Sigmoid colon (tissue), 7 donors: ENCODE results near the gene FN1. TPM values are rescaled to one million over a fixed set of nuclear protein-coding genes. Genes with fewer than 3 reads are reported as not detected.

Experiments
- DNase-seq: peaks from one replicate; pipeline ENCODE4 v3.0.0-alpha.2; 2019
- H3K27ac ChIP-seq, 4 donors: fragments of 200-600 bp; sonication (generic); one replicate each; pipeline ENCODE4 v1.5.1; 2016 to 2019; ENCODE audit warnings: mild to moderate bottlenecking in 1 of 4
- H3K27me3 ChIP-seq, 3 donors: fragments of 200-600 bp; sonication (generic); one replicate each; pipeline ENCODE4 v1.5.1; 2019; ENCODE audit warnings: mild to moderate bottlenecking in 1 of 3
- H3K36me3 ChIP-seq, 4 donors: fragments of 200-600 bp; sonication (generic); one replicate each; pipeline ENCODE4 v1.5.1; 2016 to 2019
- H3K4me1 ChIP-seq, 4 donors: fragments of 200-600 bp; sonication (generic); one replicate each; pipeline ENCODE4 v1.5.1; 2017 to 2019
- H3K4me3 ChIP-seq, 4 donors: fragments of 200-600 bp; sonication (generic); one replicate each; pipeline ENCODE4 v1.5.1; 2017 to 2019; ENCODE audit warnings: mild to moderate bottlenecking in 2 of 4, moderate library complexity in 1 of 4
- H3K9me3 ChIP-seq, 4 donors: fragments of 200-600 bp in 3 of 4; sonication (generic) in 3 of 4; one replicate each; pipeline versions ENCODE4 v1.5.1 to v1.6.1; 2013 to 2019
- EP300 ChIP-seq, 4 donors: sonication (generic); formaldehyde crosslinking; IDR thresholded peaks; one replicate each; pipeline ENCODE4 v1.6.1; 2017; ENCODE audit warnings: antibody characterized with exemption in 4 of 4
- POLR2A ChIP-seq, 2 donors: fragments of 450-650 bp; IDR thresholded peaks; one replicate each; pipeline ENCODE4 v1.6.1; 2016; ENCODE audit warnings: antibody characterized with exemption in 2 of 2, mild to moderate bottlenecking in 2 of 2, moderate library complexity in 2 of 2
- POLR2AphosphoS5 ChIP-seq, 4 donors: sonication (generic); formaldehyde crosslinking; IDR thresholded peaks; one replicate each; pipeline ENCODE4 v1.6.1; 2017; ENCODE audit warnings: antibody characterized with exemption in 4 of 4
- WGBS, 2 donors: extraction: QIAGEN DNeasy Blood & Tissue Kit; methylation state at CpG; one replicate each; pipeline ENCODE4 v1.1.7; 2013; 5-methylcytosine and 5-hydroxymethylcytosine counted together
- intact Hi-C: fragments of 100-400 bp; cut with DNase I; formaldehyde crosslinking; loops from one replicate; pipeline ENCODE4 v1.15.1; 2023
- polyA plus RNA-seq, 3 donors: library from polyadenylated mRNA; stranded (reverse); fragments of 200-250 nt; gene quantifications; one replicate each; pipeline ENCODE4 v1.2.3, GENCODE V29; 2013
- total RNA-seq, 4 donors: library from RNA; depleted of rRNA; stranded (reverse); fragments of >200 nt; gene quantifications; one replicate each; pipeline ENCODE4 v1.1.0, GENCODE V29; 2016
- TF ChIP-seq, protein P1 (sequence below), 4 experiments: fragments of 450-650 bp in 3 of 4; fragments of 200-600 bp in 1 of 4; IDR thresholded peaks; one replicate each; pipeline ENCODE4 v1.5.1; 2016 to 2019; ENCODE audit warnings: antibody characterized with exemption in 4 of 4, mild to moderate bottlenecking in 3 of 4, moderate library complexity in 2 of 4
- donor health status: healthy with polysubstance abuse.
- donor health status: Bipolar disorder and iron deficiency.
- donor health status: healthy.

Gene FN1
- total and polyA plus RNA-seq, 7 donors: 13.6 to 3,059 (median 671) TPM

DNA sequence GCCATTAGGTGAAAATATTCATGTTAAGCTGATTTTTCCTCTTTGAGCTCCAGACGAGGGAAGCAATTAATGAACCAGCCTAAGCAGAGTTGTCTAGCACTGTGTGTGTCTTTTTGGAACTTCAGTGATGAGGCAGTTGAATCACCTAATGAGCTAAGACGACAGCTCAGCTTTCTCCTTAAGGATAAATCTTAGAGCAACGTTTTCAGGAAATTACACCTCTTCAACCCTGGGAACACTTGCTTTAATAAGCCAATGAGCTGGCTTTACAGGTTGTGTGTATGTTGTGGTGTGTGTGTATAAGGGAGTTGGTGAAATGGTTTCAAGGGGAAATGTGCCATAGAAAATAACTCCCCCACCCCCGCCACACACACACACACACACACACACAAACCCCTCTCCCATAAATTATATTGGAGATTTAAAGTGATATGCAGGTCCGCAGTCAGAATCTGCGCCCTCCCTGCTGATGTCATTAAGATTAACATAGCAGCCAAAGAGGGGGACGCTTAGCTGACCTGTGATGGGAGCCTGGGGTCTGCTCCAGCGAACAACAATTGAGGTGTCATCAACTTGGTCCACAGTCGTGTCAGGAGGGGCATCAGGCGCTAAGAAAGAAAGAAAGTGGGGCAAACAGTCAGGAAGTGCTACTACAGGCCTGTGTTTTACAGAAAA, 28.1 kb downstream of the FN1 start:
- WGBS, 2 donors: 71 to 79% methylated on average over 10 of the region's 10 CpGs
- Histone ChIP-seq H3K9me3 (no peaks in the 10 kb centered on the region), H3K36me3 (peaks cover 46 to 100% (median 54%) of the 10 kb centered on the region in 4 donors), H3K4me3 (no peak overlapping the region), H3K27ac (peak overlapping the region in 3 of 4 donors; percentile 50 to 73 (median 53)), H3K4me1 (peaks cover 0 to 36% (median 20%) of the 10 kb centered on the region in 4 donors), H3K27me3 (no peaks in the 10 kb centered on the region)
- DNase-seq: no peak
- intact Hi-C loops: loop anchor here (5.0 kb wide), 1 partner anchor 40 kb away; no protein-coding TSS in a partner anchor
- TF ChIP-seq EP300 (IDR thresholded peaks at IDR 0.05) (no peak), POLR2AphosphoS5 (IDR thresholded peaks at IDR 0.05) (no peak), POLR2A (IDR thresholded peaks at IDR 0.05) (no peak)
- TF ChIP-seq, protein P1, sequence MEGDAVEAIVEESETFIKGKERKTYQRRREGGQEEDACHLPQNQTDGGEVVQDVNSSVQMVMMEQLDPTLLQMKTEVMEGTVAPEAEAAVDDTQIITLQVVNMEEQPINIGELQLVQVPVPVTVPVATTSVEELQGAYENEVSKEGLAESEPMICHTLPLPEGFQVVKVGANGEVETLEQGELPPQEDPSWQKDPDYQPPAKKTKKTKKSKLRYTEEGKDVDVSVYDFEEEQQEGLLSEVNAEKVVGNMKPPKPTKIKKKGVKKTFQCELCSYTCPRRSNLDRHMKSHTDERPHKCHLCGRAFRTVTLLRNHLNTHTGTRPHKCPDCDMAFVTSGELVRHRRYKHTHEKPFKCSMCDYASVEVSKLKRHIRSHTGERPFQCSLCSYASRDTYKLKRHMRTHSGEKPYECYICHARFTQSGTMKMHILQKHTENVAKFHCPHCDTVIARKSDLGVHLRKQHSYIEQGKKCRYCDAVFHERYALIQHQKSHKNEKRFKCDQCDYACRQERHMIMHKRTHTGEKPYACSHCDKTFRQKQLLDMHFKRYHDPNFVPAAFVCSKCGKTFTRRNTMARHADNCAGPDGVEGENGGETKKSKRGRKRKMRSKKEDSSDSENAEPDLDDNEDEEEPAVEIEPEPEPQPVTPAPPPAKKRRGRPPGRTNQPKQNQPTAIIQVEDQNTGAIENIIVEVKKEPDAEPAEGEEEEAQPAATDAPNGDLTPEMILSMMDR (IDR thresholded peaks at IDR 0.05): no peak

DNA sequence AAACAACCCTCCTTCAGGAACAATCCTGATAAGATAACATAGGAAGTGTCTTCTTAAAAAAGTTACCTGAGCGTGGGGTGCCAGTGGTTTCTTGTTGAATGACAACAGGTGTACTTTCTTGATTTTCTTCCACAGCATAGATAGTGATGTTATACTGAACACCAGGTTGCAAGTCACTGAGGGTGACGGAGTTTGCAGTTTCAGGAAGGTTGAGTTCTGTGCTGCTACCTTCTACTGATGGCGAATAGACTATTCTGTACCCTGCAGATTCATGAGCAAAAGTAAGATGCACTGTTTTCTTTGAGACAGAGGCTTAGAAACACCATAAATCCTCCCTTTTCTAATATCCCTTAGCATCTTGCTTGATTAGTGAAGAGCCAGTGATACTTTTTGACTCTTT, 28.8 kb downstream of the FN1 start:
- no peaks in the 10 kb centered on the region for H3K27me3 ChIP-seq
- peaks cover 45 to 100% (median 52%) of the 10 kb centered on the region in 4 donors for H3K36me3 ChIP-seq
- H3K27ac ChIP-seq: peak overlapping the region in 3 of 4 donors; percentile 50 to 73 (median 53)
- no peaks in the 10 kb centered on the region for H3K9me3 ChIP-seq
- TF ChIP-seq POLR2AphosphoS5 (IDR thresholded peaks at IDR 0.05): peak in 1 of 4 donors; percentile 14
- no peak for TF ChIP-seq EP300 (IDR thresholded peaks at IDR 0.05)
- intact Hi-C loops: loop anchor here (5.0 kb wide), 1 partner anchor 40 kb away; no protein-coding TSS in a partner anchor
- 92 to 95% methylated on average over 3 of the region's 3 CpGs for WGBS, 2 donors
- no peak overlapping the region for H3K4me3 ChIP-seq
- no peak for DNase-seq
- peaks cover 0 to 40% (median 22%) of the 10 kb centered on the region in 4 donors for H3K4me1 ChIP-seq

DNA sequence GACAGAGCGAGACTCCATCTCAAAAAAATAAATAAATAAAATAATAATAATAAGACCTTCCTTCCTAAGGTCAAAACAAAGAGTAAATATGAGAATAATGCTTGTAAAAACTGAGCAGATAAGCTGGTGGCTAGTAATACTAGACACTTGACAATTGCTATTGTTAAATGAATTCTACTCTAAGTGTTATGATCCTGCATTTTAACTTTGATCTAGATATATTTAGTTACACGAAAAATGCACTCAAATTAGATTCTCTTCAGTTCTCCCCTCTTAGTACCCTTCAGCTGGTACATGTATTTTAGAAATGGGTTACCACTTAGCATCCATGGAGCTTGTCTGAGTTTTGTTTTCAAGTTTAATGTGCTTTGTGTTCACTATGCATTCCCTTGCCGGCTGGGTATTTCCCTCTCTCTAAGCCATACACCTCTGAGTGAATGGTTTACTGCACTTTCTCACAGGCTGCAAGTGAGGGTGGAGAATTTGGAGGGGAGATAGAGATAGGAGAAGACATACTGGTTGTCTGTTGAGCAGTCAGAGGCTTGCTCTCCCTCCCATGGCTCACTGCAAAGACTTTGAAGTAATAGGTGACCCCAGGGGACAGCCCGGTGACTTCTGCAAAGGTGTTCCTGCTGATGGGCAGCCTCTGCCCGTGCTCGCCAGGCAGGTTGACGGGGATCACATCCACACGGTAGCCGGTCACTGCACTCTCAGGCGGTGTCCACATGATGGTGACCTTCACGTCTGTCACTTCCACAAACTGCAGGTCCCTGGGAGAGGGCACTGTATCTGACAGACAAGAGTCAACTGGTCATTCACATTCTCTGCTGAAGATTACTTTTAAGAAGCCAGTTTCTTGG, 29.9 kb downstream of the FN1 start:
- Histone ChIP-seq H3K27me3 (no peaks in the 10 kb centered on the region), H3K36me3 (peaks cover 44 to 100% (median 52%) of the 10 kb centered on the region in 4 donors)
- 92% methylated on average over 11 of the region's 11 CpGs for WGBS, 2 donors

DNA sequence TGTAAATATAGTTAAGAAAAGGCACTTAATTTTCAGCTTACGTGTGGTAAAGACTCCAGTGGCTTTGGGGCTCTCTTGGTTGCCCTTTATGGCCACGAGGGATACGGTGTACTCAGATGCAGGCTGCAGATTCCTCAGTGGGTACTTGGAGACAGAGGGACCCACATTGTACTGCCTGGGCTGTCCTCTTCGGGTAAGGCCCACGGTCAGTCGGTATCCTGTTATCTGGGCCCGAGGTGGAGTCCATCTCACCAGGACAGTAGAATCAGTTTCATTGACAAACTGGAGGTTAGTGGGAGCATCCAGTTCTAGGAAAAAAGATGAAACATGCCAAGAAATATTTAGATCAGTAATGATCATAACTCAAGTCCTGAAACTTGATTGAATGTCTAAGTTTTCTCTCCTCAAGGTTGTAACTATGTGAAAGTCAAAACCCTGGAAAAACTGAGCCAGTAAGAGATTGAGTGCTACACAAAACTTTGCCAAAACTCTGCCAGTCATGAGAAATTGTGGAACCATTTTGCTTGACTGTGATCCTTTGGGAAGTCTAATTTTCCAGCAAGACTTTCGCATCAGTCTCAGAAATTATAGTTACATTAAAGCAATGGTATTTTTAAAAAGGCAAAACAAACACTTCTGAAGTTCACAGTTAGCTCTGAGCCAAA, 31.4 kb downstream of the FN1 start:
- no peak for DNase-seq
- H3K4me1 ChIP-seq: peaks cover 0 to 41% (median 20%) of the 10 kb centered on the region in 4 donors
- peaks cover 38 to 93% (median 46%) of the 10 kb centered on the region in 4 donors for H3K36me3 ChIP-seq
- peak overlapping the region; percentile 13 to 73 (median 56) for H3K27ac ChIP-seq
- no peak overlapping the region for H3K4me3 ChIP-seq
- TF ChIP-seq, protein P1 (IDR thresholded peaks at IDR 0.05): no peak
- H3K27me3 ChIP-seq: no peaks in the 10 kb centered on the region
- no peaks in the 10 kb centered on the region for H3K9me3 ChIP-seq
- intact Hi-C loops: loop anchor here (5.0 kb wide), 1 partner anchor 37 kb away; no protein-coding TSS in a partner anchor
- WGBS, 2 donors: 88 to 89% methylated on average over 8 of the region's 8 CpGs

More for the DNA sequence above, 29.9 kb downstream of the FN1 start:
- no peak overlapping the region for H3K4me3 ChIP-seq
- no peak for TF ChIP-seq POLR2A (IDR thresholded peaks at IDR 0.05)
- no peak for TF ChIP-seq EP300 (IDR thresholded peaks at IDR 0.05)
- TF ChIP-seq, protein P1 (IDR thresholded peaks at IDR 0.05): no peak
- TF ChIP-seq POLR2AphosphoS5 (IDR thresholded peaks at IDR 0.05): peak in 1 of 4 donors; percentile 9
- peaks cover 0 to 39% (median 16%) of the 10 kb centered on the region in 4 donors for H3K4me1 ChIP-seq
- intact Hi-C loops: loop anchor here (5.0 kb wide), 1 partner anchor 39 kb away; no protein-coding TSS in a partner anchor
- DNase-seq: no peak
- peak overlapping the region in 3 of 4 donors; percentile 53 to 73 (median 58) for H3K27ac ChIP-seq
- no peaks in the 10 kb centered on the region for H3K9me3 ChIP-seq
